Measurements from ENCODE around the gene ADRA2C.

ADRA2C gene

DNA sequence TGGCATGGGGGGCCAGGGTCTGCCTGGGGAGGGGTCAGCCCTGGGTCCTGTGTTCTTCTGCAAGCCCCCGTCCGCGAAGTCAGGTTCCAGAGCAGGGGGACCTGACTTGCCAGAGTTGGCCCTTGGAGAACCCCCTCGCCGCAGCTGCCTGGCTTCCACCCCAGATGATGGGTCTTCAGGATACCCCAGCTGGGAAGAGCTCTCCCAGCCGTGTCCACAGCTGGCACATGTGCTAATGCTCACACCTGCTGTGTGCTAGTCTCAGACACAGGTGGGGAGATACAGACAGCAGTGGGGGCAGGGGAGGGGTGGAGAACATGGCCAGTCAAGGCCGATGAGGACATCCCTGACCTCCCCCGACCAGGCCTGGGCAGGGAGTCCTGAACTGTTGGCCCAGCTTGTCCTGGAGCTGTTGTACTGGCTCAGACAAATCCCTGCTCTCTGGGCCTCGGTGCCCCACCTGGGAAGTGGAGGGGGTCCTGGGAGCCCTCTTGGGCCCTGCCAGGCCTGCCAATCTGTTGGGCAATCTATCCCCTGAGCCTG is 3.5 kb downstream of the ADRA2C start:
- CTCF ChIA-PET = no interaction called here
- no peak for DNase-seq (ENCODE audit: extremely low spot score)
- TF ChIP-seq, protein P1, sequence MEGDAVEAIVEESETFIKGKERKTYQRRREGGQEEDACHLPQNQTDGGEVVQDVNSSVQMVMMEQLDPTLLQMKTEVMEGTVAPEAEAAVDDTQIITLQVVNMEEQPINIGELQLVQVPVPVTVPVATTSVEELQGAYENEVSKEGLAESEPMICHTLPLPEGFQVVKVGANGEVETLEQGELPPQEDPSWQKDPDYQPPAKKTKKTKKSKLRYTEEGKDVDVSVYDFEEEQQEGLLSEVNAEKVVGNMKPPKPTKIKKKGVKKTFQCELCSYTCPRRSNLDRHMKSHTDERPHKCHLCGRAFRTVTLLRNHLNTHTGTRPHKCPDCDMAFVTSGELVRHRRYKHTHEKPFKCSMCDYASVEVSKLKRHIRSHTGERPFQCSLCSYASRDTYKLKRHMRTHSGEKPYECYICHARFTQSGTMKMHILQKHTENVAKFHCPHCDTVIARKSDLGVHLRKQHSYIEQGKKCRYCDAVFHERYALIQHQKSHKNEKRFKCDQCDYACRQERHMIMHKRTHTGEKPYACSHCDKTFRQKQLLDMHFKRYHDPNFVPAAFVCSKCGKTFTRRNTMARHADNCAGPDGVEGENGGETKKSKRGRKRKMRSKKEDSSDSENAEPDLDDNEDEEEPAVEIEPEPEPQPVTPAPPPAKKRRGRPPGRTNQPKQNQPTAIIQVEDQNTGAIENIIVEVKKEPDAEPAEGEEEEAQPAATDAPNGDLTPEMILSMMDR (IDR thresholded peaks at IDR 0.05; ENCODE audit: control extremely low read depth, extremely low read depth, low read depth, missing control alignments) = no peak
- POLR2A ChIA-PET = no interaction called here

DNA sequence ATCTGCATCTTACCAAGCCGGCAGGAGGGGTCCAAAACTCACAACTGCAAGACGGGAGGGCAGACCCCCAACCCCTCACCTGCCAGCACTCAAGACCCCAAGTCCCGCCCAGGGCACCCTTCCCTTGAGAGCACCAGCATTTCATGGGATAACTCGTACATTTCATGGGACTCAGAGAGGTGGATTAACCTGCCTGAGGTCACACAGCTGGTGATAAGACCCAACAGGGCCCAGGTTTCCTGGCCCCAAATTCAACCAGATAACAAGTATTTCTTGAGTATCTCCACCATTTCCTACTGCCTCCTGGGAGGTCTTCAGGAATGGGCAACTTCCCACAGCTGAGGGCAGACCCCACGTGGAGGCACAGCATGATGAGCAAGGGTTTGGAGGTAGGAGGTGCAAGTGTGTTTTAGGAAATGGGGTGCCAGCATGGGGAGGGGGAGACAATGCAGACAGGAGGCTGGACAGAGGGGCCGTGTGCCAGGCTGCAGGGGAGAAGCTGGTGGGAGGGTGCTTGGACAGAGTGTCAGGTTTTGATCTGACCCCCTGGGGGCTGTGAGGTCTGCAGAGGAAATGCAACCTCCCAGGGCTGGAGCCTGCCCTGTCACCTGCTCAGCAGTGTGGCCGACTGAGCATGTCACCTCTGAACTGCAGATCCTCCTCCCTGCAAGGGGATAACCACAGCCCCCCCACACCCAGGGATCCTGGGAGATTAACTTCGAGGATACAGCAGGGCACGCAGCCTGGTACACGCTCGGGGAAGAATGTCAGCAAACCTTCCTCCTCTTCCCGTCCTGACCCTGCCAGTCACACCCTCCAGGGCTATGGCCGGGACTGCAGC is 4.4 kb downstream of the ADRA2C start:
- TF ChIP-seq, protein P1 (IDR thresholded peaks at IDR 0.05; ENCODE audit: control extremely low read depth, extremely low read depth, low read depth, missing control alignments) = no peak
- no peak for DNase-seq (ENCODE audit: extremely low spot score)
- POLR2A ChIA-PET = no interaction called here
- CTCF ChIA-PET = no interaction called here

DNA sequence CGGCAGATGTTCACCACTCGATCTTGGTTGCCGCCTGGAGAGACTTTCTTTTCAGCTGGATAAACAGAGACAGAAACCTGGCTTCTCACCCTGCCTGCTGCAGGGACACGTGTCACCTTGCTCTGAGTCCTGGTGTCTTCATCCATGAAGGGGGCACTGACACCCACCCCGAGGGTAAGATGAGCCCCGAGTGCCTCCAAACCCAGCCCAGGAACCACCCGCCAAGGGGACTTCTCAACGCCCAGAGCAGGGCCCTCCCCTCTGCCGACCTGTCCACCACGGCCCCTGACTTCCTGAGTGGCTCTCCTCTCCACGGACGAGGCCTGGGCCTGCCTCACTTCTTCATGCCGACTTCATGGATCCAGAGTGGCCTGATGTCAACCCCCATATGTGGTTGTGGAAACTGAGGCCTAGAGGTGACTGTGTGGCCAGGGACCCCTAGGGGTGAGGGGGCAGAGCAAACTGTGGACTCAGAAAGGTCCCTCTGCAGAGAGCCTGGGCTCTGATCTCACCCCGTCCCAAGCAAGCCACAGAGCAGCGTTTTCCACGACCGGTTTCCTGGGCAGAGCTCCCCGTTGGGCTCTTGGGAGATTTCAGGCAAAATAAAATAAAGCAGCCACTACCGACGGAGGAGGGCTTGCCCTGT is 5.1 kb downstream of the ADRA2C start:
- CTCF ChIA-PET = no interaction called here
- DNase-seq (ENCODE audit: extremely low spot score) = no peak
- POLR2A ChIA-PET = no interaction called here
- TF ChIP-seq, protein P1 (IDR thresholded peaks at IDR 0.05; ENCODE audit: control extremely low read depth, extremely low read depth, low read depth, missing control alignments) = no peak

DNA sequence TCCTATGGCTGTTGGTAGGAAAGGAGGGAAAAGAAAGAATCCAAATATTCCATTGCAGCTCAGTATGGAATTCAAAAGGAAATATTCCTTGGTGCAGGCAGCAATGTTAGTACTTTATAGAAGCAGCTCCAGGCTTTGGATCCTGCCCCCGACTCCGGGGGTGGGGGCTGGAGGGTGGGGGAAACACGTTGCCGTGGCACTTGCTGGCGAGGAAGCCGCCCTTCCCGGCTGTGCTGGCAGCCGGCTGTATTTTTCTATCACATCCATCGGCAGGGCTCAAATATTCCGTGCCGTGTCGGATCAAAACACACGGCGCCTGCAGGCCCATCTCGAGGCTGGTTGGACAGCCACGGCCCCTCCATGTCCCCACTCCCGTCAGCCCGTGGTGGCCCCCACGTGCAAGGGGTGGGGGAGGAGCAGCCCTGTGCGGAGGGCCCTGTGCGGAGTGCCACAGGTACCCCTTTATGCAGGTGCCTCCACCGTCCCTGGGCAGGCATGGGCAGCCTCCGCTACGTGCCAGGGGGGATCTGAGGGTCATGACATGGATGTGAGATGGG is 5.8 kb downstream of the ADRA2C start:
- ChIA-PET POLR2A (no interaction called here), CTCF (no interaction called here)
- DNase-seq (ENCODE audit: extremely low spot score) = no peak
- TF ChIP-seq, protein P1 (IDR thresholded peaks at IDR 0.05; ENCODE audit: control extremely low read depth, extremely low read depth, low read depth, missing control alignments) = no peak

DNA sequence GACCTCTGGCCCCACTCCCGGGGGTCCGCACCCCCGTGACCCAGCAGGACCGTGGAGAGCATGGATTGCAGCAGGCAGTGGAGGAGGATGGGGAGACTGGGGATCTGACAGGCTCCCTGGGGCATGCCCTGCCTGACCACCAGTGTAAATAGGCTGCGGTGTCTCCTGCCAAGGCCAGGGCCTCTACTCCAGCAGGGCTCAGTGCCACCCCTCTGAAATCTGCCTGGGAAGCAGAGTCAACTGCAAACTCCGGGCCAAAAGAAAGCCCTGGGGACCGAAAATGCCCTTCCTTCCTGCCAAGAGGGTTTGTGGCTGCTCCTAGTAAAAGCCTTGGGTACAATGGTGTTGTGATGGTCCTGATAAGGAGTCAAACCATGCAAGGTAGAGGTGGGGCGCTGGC is 6.4 kb downstream of the ADRA2C start:
- ChIA-PET POLR2A (no interaction called here), CTCF (no interaction called here)
- TF ChIP-seq, protein P1 (IDR thresholded peaks at IDR 0.05; ENCODE audit: control extremely low read depth, extremely low read depth, low read depth, missing control alignments) = no peak
- DNase-seq (ENCODE audit: extremely low spot score) = no peak

DNA sequence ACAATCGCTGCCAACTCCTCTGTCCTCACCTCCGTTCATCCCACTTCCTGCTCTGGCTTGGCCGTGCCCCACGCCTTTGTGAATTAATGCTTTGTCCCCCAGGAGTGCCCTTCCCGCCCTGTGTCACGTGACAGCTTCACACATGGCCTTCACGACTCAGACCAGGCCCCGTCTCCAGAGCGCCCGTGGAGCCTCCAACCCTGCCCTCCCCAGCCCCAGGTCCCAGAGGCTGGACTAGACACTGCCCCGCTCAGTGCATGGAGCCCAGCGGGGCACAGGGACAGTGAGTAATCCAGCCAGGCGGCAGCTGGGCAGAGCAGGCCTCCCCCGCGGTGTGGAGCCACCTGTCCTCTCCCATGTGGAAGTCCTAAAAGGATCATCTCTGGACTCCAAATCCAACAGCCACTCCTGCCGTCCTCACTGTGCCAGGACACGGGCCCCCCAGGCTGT is 7.4 kb downstream of the ADRA2C start:
- TF ChIP-seq, protein P1 (IDR thresholded peaks at IDR 0.05; ENCODE audit: control extremely low read depth, extremely low read depth, low read depth, missing control alignments) = no peak
- DNase-seq (ENCODE audit: extremely low spot score) = no peak
- POLR2A ChIA-PET = no interaction called here
- CTCF ChIA-PET = no interaction called here
